Stimulated activated CD8-positive, alpha-beta memory T cell treated with anti-CD3 and anti-CD28 coated beads, Interleukin-7, amount 100 ng/mL, for 24 hours (primary cell): ENCODE measurements around the gene LRRFIP2.
"Not testable (repeated sequence)": the region's sequence is repeated elsewhere in the genome, so short reads cannot be mapped to it uniquely, and the experiment has no call there.

Source experiments
- DNase-seq: peaks from one replicate; pipeline ENCODE4 v3.0.0-alpha.2; 2020; ENCODE audit warnings: low read depth

LRRFIP2 gene

DNA sequence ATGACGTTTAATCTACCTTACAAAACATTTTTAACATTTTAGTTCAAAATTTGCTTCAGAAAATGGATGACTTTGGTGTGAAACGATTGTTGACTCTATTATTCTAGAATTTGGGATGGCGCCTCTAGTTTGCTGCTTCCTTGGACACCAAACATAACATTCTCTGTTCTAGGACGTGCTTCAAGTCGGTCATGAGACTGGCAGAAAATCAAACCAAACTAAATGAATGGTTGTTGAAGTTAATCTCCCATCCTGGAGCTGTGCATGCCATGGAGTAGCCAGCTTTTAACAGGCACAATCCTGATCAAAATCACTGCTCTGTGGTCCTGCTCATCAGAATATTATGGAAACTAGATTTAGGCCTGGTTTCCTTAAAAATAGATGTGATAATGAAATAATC is 9.6 kb upstream of the LRRFIP2 start:
- no peak for DNase-seq

DNA sequence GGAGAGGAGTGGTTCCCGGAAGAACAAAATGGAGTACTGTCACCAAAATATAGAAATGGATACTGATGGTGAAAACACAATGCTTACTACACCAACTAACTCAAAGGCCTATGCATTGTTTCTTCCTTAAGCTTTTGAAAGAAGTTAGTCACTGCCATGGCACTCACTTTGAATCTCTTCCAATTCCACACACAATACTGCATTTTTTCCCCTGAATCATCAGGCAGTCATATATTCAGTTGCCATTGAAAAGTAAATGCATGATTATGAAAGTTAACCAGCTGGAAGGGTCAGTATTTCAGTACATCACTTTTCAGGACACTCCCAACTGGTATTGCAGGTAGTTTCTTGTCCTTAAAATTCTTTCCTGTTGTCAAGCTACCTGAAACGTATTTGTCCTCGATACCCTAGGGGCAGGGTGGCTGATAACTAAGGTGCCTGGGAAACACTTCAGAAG is 9.0 kb upstream of the LRRFIP2 start:
- DNase-seq: no peak

DNA sequence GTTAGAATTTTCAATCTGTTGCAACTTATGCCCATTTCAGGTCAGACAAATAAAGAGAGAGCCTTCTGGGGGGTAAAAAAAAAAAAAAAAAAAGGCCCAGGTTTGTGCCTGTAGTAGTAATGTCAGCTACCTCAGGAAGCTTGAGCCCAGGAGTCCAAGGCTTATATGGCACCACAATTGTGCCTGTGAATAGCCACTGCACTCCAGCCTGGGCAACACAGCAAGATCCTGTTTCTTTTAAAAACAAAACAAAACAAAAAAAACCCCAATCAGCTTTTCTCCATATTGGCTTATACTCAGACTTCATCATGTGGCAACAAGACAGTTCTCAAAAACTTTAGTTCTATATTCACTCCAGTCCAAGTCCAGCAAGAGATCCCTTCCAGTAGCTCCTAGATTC is 8.4 kb upstream of the LRRFIP2 start:
- no peak for DNase-seq

DNA sequence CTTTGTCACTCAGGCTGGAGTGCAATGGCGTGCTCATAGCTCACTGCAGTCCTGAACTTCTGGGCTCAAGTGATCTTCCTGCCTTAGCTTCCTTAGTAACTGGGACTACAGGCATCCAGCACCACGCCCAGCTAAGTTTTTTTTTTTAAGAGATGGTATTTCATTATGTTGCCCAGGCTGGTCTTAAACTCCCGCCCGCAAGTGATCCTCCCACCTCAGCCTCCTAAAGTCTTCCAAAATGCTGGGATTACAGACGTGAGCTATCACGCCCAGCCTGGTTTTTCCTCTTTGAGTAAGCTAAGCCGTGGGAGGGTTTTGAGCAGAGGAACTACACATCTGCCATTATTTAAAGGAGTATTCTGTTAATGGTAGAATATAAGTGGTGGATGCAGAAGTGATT is 7.4 kb upstream of the LRRFIP2 start:
- no peak for DNase-seq

DNA sequence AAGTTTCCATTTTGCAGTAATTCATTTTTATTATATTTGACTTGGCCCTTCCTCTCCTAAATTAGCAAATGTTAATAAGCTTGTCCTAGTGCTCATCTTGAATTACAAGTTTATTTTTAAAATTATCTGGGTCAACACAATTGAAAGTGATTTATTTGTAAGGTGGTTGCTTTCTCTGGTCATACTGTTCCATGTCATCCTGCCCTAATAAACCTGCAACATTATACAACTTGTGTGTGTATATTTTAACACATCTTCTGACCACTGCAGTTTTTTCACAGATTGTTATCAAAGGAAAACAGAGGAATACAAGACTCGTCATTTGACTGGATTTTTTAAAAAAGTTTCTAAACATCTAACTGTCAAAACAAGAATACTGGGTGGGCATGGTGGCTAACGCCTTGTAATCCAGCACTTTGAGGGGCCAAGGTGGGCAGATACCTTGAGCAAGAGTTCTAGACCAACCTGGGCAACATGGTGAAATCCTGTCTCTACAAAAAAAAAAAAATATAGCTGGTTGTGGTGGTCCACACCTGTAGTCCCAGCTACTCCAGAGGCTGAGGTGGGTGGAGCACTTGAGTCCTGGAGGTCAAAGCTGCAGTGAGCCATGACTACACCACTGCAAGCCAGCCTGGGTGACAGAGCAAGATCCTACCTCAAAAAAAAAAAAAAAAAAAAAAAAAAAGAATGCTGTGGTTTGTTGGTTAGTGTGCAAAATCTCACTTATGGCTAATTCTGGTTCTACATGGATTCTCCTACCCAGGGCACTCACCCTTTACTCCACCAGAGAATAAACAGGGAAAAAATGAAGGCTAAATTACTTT is 5.0 kb upstream of the LRRFIP2 start:
- DNase-seq: no peak

DNA sequence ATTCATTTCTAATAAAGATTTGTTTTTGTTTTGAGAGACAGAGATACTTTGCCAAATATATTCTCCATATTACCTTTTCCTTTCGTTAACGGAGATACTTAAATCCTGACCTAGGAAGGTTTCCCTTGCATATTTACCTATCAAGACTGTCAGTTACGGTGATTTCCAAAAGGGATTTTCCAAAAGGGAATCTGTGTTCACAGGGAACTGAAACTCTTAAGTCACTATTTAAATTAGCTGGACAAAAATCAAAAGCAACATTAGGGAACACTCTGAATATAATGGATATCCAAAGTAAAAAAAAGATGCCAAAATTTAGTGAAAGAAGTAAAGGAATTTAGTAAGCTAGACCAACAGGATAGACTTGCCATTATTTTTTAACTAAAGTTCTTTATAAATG is 576 bp downstream of the LRRFIP2 start:
- DNase-seq: no peak

DNA sequence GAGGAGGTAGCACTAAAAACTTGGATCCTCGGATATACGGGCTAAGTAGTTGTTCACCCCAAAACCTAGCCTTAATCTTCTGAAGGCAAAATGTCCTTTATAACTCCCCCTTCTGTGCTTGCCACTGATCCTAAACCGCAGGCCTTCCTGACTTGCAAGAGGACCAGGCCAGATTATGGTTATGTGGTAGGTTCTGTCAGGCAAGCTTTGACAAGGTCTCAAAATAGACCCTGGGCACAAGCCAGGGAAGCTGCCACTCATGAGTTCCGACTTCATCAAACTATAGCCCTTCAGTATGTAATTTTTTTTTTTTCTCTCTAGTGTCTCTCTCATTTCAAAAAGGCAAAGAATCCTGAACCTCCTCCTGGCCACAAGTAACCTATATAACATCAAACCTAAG is 3.2 kb downstream of the LRRFIP2 start:
- no peak for DNase-seq

DNA sequence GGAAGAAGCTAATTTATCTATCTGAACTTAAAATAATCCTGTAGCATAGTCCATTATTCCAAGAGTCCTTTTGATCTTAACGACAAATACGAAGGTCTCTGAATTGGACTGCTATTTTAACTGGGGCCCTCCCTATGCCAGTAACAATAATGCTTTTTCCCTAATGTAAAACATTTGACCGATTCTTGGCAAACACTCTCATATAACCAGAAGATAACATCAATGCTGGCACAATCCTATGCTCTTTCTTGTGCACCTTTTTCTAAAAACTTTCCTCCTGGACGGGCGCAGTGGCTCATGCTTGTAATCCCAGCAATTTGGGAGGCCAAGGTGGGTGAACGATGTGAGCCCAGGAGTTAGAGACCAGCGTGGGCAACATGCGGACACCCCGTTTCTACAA is 3.9 kb downstream of the LRRFIP2 start:
- no peak for DNase-seq

DNA sequence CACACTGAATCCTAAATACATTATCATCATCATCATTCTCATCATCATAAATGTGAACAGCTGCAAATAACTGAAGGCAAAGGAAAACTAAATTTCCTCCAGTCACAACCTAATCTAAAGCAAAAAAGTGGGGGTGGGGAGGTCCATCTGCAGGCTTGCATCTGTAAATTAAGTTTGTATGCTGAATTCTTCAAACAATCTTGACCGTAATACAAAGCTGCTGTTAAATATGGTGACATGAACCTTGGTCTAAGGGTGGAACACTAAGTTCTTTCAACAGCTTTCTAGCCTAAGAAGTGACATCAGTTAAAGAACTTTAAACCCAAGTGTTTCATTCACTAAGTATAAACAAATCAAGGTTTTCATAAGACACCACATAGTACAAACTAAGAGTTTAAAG is 4.3 kb downstream of the LRRFIP2 start:
- DNase-seq: no peak

DNA sequence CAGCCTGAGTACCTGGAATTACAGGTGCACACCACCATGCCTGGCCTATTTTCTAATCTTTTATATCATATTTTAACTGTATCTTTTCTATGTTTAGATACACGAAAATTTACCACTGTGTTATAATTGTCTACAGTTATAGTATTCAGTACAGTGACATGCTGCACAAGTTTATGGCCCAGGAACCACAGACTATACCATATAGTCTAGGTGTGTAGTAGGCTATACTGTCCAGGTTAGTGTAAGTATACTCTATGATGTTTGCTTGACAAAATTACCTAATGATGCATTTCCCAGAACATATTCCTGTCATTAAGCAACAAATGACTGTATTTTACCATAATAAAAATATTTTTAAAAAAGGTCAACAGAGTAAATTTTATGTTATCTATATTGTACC is 5.5 kb downstream of the LRRFIP2 start:
- no peak for DNase-seq

DNA sequence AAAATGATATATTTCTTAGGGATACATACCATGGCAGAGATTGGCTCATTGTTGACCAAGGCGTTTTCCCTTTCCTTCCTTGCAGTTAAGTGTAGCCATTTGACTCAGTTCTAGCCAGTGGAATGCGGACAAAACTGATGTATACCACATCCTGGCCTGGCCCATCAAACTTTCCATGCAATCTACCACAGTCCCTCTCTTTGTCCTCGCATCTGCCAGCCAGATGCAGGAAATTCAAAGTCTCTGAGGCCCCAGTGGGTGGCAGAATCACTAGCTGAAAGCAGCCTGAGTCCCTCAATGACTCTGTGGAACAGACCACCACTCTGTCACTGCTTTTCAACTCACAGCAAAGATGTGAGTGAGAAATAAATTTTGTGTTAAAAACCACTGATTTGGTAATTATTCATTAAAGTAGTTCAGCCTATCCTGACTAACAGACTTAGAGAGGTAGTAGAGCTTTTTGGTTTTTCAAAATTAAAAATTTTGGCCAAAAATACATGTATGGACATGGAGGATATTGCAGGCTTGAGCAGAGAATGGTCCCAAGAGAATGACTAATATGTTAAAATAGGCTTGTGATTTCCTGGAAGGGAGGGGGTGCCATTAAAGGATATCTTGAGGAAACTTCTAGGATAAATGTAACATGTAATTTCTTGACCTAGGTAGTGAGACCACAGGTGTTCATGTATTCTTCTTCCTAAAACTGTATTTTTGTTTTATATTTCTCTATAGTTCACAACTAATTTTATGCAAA is 10.9 kb downstream of the LRRFIP2 start:
- no peak for DNase-seq

DNA sequence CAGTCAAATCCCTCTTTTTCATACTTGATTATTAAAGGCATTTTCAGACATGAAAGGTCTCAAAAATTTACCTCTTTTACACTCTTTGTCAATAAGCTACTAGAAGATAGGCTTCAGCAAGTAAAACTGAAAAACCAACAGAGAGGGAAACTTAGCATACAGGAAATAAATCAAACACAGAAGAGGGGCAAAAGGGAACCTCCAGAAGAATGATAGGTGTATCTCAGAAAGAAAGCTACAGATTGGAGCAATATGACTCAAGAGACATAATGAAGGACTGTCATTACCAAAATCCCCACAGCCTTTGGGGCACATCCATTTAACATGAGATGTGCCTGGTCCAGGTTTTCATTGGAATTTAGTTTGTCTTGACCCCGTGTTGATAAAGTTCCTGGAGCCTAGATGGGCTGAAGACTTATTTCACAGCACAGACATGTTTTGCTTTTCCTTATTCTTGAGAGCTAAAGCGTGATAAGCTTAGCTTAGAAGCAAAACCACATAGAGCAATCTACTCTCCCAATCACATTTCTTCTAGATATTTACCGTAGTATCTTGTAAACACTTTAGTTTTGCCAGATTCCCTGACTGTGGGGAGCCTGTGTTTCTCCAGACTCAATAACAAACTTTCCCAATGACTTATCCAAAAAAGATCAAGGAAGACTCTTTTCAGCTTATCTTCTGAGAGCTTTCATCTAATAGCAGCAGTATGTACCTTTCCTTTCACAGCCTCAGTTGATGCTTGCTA is 11.7 kb downstream of the LRRFIP2 start:
- no peak for DNase-seq

DNA sequence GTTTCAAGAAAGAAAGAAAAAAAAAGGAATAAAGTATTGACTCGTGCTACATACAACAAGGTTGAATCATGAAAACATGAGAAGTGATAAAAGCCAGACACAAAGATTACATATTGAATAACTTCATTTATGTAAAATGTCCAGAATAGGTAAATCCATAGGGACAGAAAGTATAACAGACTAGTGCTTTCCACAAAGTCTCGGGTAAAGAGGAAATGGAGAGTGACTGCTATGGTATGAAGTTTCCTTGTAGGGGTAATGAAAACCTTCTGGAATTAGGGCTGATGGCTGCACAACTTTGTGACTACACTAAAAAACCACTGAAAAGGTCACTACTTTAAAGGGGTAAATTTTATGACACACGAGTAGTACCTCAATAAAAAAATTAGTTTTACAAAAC is 13.0 kb downstream of the LRRFIP2 start:
- no peak for DNase-seq

DNA sequence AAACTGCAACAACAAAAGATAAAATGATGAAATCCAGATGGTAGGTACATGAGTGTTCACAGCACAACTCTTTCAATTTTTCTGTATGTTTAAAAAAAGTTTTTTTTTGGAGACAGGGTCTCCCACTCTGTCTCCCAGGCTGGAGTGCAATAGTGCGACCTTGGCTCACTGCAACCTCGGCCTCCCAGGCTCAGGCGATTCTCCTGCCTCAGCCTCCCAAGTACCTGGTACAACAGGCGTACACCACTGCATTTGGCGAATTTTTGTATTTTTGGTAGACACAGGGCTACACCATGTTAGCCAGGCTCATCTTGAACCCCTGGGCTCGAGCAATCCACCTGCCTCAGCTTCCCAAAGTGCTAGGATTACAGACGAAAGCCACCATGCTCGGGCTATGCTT is 18.6 kb downstream of the LRRFIP2 start:
- no peak for DNase-seq

DNA sequence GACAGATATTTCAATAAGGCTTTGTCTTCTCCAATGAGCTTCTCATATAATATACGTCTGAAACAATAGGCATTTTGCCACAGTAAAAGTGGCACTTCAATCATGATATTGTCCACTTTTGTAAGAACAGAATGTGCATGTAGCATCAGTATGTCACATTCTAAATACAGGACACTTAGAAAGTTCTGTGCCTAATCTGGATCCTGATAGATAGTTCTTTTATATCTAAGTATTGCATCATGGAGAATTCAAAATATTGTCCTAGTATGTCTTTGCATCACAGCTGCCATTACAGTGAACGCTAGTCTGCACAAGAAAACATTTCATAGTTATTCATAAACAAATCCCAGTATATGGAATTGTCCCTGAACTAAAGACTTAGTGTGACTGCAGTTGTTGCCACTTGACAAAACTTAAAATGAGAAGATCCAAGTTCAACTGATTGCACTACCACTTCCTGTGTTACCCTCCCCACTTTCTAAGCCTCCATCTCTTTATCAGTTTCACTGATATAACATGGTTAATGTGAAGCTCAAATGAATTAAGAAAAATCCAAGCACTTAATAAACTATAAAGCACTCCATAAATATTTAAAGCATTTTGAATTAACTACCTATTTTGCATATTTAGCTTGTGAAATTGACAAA is 19.6 kb downstream of the LRRFIP2 start:
- DNase-seq: no peak

DNA sequence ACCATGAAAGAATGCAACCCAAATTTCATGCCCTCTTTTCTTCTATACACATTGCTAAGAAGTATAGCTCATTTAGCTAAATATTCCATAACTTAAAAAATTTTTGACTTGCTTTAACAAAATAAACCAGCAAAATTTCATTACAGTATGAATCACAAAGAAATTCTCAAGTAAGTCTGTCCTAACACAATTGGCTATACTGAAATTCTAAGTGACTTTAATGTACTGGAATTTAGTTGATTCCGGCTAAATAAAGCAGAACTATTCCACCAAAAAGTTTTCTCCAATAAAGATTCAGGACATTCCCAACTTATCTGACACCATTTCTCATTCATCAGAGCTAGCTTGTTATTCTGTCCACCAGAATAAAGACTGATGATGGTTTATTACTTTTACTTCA is 23.8 kb downstream of the LRRFIP2 start:
- no peak for DNase-seq

DNA sequence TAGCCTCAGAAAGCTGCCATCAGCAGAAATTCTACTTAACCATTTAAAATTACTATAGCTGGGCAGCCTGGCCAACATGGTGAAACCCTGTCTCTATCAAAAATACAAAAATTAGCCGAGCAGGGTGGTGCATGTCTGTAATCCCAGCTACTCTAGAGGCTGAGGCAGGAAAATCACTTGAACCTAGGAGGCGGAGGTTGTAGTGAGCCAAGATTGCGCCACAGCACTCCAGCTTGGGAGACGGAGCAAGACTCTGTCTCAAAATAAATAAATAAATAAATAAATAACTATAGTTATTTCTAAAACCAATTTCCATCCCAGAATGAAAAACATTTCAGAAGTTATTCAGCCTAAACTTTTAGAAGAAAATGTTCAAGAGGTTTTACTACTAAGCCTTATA is 25.1 kb downstream of the LRRFIP2 start:
- DNase-seq: no peak

DNA sequence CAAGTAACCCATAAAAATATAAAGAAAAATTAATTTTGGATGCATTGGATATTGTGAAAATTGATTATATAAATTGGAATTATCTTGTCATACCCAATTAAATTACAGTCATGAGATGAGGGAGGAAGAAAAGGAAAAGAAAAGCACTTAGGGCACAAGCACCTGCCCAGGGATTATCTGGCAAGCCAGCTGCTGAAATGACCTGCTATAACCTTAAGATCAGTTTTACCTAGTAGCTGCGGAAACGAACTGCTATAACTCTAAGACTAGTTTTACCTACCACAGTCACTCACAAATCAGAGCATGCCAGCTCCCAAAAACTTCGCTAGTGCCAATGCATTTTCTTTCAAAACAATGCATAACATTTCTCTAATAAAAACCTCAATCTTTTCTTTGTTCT is 26.2 kb downstream of the LRRFIP2 start:
- no peak for DNase-seq

DNA sequence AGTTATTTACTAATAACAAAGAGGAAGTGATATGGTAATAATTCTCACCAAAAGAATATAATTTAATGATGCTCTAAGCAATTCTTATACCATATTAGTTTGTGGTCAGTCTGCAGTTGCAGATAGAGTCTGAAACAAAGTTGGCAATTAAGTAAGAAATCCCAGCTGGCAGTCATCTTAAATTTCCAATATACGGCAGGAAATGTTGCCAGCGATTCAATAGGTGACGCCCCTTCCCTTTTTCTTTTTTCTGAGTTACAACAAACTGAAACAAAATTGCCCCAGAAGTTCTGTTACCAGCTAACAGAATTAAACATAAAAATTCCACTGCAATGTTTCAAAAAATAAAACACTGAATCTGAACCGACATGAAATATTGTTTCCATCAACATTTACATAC is 26.7 kb downstream of the LRRFIP2 start:
- no peak for DNase-seq

DNA sequence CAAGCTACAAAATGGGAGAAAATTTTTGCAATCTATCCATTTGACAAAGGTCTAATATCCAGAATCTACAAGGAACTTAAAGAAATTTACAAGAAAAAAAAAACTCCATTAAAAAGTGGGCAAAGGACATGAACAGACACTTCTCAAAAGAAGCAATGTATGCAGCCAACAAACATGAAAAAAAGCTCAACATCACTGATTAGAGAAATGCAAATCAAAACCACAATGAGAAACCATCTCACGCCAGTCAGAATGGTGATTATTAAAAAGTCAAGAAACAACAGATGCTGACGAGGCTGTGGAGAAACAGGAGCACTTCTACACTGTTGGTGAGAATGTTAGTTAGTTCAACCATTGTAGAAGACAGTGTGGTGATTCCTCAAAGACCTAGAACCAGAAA is 27.5 kb downstream of the LRRFIP2 start:
- not testable (repeated sequence) for DNase-seq

DNA sequence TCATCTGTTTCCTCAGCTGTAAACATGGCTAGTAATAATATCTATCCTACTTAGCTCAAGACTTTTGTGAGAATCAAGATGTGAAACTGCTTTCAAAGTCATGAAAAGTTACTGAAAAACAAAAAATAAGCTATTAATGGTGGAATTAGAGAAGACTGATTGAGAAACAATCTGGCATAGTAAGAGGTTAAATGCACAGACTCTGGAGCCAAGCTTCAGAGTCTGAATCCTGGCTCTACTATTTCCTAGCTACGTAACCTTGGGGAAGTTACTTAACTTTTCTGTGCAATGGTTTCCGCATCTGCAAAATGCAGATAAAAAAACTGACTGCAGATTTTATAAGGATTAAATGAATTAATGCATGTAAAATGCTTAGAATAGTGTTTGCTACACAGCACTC is 28.8 kb downstream of the LRRFIP2 start:
- DNase-seq: no peak

DNA sequence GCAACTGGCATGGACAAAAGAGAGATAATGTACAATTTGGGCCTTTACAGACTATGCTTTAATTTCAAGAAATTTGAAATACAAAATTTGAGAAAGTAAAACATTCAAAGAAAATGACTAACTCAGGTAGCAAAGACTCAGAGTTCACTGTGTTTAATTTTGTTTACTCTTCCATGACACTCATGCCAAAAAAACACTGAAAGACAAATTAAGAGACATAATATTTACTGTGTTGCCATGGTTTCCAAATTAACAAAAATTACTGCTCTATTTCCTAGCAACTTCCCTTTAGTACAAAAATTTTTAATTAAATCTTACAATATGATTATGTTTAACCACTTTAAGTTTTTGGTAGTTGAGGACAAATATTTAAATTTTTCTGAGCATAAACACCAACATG is 29.6 kb downstream of the LRRFIP2 start:
- DNase-seq: no peak
